K562 (cell line): ENCODE results near the gene ENTR1. TPM values are rescaled to one million over a fixed set of nuclear protein-coding genes. Genes with fewer than 3 reads are reported as not detected.
A peak's percentile ranks its signal among the peaks of the same experiment; 100 is the strongest.

ENCODE experiments used
- FOXM1 ChIP-seq, 2 experiments: fragments of 450-650 bp in 1 of 2; sonication (generic) in 1 of 2; formaldehyde crosslinking in 1 of 2; IDR thresholded peaks; 2 replicates each; pipeline versions ENCODE4 v1.6.1 to v1.9.0; 2017 to 2022; ENCODE audit warnings: low read depth in 2 of 2, mild to moderate bottlenecking in 2 of 2, missing genetic modification reagents in 1 of 2, moderate library complexity in 1 of 2
- KDM5B ChIP-seq: fragments of 200-600 bp; sonication (generic); IDR thresholded peaks from 2 replicates; pipeline ENCODE4 v1.6.1; 2012; ENCODE audit warnings: low read depth, mild to moderate bottlenecking, moderate library complexity, low read length, control low read depth, inconsistent platforms; ENCODE audit not compliant: insufficient replicate concordance
- L3MBTL2 ChIP-seq: fragments of 450-650 bp; IDR thresholded peaks from 2 replicates; pipeline ENCODE4 v1.6.1; 2016; ENCODE audit warnings: mild to moderate bottlenecking, moderate library complexity
- MEF2A ChIP-seq: IDR thresholded peaks from 2 replicates; pipeline ENCODE4 v1.6.1; 2011; ENCODE audit warnings: low read depth, mild to moderate bottlenecking, low read length, moderate library complexity; ENCODE audit not compliant: control insufficient read depth
- NR4A1 ChIP-seq, 2 experiments: fragments of 250-450 bp in 1 of 2; fragments of 450-650 bp in 1 of 2; sonication (Bioruptor Pico) in 1 of 2; IDR thresholded peaks; 2 replicates each; pipeline versions ENCODE4 v1.4.0 to v1.6.1; 2016 to 2020; ENCODE audit warnings: mild to moderate bottlenecking in 2 of 2, missing compliant biosample characterization in 1 of 2, missing genetic modification characterization in 1 of 2, moderate library complexity in 1 of 2
- RB1 ChIP-seq: fragments of 450-650 bp; IDR thresholded peaks from 2 replicates; pipeline ENCODE4 v1.6.1; 2017; ENCODE audit warnings: low read depth, mild to moderate bottlenecking
- SRSF1 ChIP-seq: fragments of 200-400 bp; formaldehyde crosslinking; IDR thresholded peaks from 2 replicates; pipeline ENCODE4 v1.6.1; 2017; ENCODE audit warnings: mild to moderate bottlenecking, low read depth, low read length, moderate library complexity
- STAT5B ChIP-seq: fragments of 250-450 bp; sonication (Bioruptor Pico); IDR thresholded peaks from 2 replicates; pipeline ENCODE4 v1.8.0; 2021; ENCODE audit warnings: mild to moderate bottlenecking, inconsistent platforms
- ZBTB40 ChIP-seq, 2 experiments: fragments of 450-650 bp in 1 of 2; sonication (generic) in 1 of 2; formaldehyde crosslinking in 1 of 2; IDR thresholded peaks; 2 replicates each; pipeline versions ENCODE4 v1.7.1 to v1.9.0; 2016 to 2022; ENCODE audit warnings: inconsistent platforms in 1 of 2, mild to moderate bottlenecking in 1 of 2, missing genetic modification reagents in 1 of 2
- ZNF444 ChIP-seq: fragments of 250-450 bp; sonication (Bioruptor Pico); IDR thresholded peaks from 2 replicates; pipeline ENCODE4 v1.4.0; 2020; ENCODE audit warnings: mild to moderate bottlenecking, moderate library complexity
- polyA plus RNA-seq, 8 experiments: library from polyadenylated mRNA; depleted of rRNA in 4 of 8; stranded (reverse) in 5 of 8; unstranded in 3 of 8; fragments of >200 nt; fragmentation: Nextera tagmentation in 2 of 8; fragmentation: Illumina TruSeq in 1 of 8; extraction: Ambion mirVana in 2 of 8; extraction: Trizol in 1 of 8; gene quantifications; 2 replicates each; pipeline versions ENCODE4 v1.2.1 to v1.2.3, GENCODE V29; 2011 to 2014; ENCODE audit warnings: inconsistent platforms in 1 of 8, missing spikeins in 1 of 8
- total RNA-seq, 7 experiments: library from RNA; depleted of rRNA in 6 of 7; stranded (reverse); fragments of >200 nt in 6 of 7; fragmentation: Illumina TruSeq in 2 of 7; extraction: Trizol in 2 of 7; gene quantifications; 2 replicates each; pipeline versions ENCODE4 v1.2.1 to v1.2.3, GENCODE V29; 2011 to 2021; ENCODE audit warnings: low replicate concordance in 1 of 7
- TF ChIP-seq, protein P1 (sequence below): sonication (generic); formaldehyde crosslinking; IDR thresholded peaks from 2 replicates; pipeline ENCODE4 v1.8.0; 2022; ENCODE audit warnings: mild to moderate bottlenecking, missing genetic modification reagents

The ENTR1 gene
- total and polyA plus RNA-seq, 9 of the 15 experiments (the other 6 are each of a cell fraction or from before 2014, with no cell fraction given), result 6.7 to 106 (median 72.6) TPM

- TF ChIP-seq ZBTB40 (IDR thresholded peaks at IDR 0.05) (peak; percentile 92), ZBTB40 (CRISPR knock-in tag; IDR thresholded peaks at IDR 0.05) (no peak; the same call in 1 of the 2 replicates), MEF2A (0 out of 2 replicates have a peak, but pooled peaks have one; percentile 53), NR4A1 (CRISPR knock-in tag; IDR thresholded peaks at IDR 0.05) (peak; percentile 38; the same call in 1 of the 2 replicates), NR4A1 (tag; IDR thresholded peaks at IDR 0.05) (peak; percentile 88), STAT5B (CRISPR knock-in tag) (no peak), ZNF444 (0 out of 2 replicates have a peak, but pooled peaks have one; percentile 31), FOXM1 (IDR thresholded peaks at IDR 0.05; ENCODE audit: low read depth) (no peak), FOXM1 (CRISPR knock-in tag; IDR thresholded peaks at IDR 0.05; ENCODE audit: low read depth) (peak; percentile 95), L3MBTL2 (peak; percentile 100), KDM5B (peak; percentile 80), RB1 (peak; percentile 97), SRSF1 (peak; percentile 33; the same call in 1 of the 2 replicates)
- TF ChIP-seq, protein P1, sequence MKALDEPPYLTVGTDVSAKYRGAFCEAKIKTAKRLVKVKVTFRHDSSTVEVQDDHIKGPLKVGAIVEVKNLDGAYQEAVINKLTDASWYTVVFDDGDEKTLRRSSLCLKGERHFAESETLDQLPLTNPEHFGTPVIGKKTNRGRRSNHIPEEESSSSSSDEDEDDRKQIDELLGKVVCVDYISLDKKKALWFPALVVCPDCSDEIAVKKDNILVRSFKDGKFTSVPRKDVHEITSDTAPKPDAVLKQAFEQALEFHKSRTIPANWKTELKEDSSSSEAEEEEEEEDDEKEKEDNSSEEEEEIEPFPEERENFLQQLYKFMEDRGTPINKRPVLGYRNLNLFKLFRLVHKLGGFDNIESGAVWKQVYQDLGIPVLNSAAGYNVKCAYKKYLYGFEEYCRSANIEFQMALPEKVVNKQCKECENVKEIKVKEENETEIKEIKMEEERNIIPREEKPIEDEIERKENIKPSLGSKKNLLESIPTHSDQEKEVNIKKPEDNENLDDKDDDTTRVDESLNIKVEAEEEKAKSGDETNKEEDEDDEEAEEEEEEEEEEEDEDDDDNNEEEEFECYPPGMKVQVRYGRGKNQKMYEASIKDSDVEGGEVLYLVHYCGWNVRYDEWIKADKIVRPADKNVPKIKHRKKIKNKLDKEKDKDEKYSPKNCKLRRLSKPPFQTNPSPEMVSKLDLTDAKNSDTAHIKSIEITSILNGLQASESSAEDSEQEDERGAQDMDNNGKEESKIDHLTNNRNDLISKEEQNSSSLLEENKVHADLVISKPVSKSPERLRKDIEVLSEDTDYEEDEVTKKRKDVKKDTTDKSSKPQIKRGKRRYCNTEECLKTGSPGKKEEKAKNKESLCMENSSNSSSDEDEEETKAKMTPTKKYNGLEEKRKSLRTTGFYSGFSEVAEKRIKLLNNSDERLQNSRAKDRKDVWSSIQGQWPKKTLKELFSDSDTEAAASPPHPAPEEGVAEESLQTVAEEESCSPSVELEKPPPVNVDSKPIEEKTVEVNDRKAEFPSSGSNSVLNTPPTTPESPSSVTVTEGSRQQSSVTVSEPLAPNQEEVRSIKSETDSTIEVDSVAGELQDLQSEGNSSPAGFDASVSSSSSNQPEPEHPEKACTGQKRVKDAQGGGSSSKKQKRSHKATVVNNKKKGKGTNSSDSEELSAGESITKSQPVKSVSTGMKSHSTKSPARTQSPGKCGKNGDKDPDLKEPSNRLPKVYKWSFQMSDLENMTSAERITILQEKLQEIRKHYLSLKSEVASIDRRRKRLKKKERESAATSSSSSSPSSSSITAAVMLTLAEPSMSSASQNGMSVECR (CRISPR knock-in tag), result peak; percentile 99
Measured at GRCh38 chr9:136363106-136363948, 47.1 kb downstream of the ENTR1 start, which contains the start of gene DNLZ (continued).
